ENCODE data around the gene APCDD1.
"Not testable (repeated sequence)": the region's sequence is repeated elsewhere in the genome, so short reads cannot be mapped to it uniquely, and the experiment has no call there.

The APCDD1 gene

DNA sequence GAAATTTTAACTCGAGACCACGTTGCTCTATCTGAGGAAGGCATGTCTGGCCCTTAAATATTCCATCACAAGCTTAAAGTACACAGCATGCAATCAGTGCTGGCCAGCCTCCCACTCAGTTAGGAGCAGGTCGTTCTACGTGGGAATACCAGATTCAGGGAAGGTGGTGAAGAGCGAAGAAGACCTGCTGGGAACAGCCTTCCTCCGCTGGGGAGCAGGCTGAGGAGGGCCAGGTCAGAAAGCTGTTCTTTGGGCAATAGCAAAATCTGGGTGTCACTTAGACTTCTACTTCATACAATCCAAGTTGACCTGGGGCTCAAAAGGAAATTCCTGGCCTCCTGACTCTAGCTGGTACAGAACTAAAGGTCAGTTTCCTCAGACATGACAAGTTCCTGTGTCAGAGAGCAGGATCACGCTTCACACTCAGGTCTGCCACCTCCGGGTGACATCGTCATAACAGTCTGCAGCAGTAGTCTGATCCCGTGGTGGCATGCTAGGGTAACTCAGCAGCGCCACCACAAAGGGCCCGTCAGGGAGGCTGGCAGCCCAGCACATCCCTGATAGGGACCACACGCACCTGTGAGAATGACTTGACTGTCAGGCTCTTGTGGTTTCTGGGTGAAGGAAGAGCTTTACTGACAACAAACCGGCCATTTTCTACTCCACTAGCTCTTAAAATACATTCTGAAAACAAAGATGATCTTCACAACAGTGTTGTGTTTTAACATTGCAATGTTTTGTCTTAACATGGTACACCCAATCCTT, 36.1 kb downstream of the APCDD1 start:
- peak; percentile 78 for DNase-seq (ENCODE audit: low spot score)

DNA sequence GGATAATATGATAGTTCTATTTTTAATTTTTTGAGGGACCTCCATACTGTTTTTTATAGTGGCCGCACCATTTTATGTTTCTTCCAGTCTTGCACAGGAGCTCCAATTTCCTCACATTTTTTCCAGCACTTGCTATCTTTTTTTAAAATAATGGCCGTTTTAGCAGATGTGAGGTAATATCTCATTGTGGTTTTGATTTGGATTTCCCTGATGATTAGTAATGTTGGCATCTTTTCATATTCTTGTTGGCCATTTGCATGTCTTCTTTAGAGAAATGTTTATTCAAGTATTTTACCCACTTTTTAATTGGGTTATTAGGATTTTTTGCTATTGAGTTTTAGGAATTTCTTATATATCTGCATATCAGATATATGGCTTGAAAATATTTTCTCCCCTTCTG, 41.5 kb downstream of the APCDD1 start:
- DNase-seq (ENCODE audit: low spot score): no peak

DNA sequence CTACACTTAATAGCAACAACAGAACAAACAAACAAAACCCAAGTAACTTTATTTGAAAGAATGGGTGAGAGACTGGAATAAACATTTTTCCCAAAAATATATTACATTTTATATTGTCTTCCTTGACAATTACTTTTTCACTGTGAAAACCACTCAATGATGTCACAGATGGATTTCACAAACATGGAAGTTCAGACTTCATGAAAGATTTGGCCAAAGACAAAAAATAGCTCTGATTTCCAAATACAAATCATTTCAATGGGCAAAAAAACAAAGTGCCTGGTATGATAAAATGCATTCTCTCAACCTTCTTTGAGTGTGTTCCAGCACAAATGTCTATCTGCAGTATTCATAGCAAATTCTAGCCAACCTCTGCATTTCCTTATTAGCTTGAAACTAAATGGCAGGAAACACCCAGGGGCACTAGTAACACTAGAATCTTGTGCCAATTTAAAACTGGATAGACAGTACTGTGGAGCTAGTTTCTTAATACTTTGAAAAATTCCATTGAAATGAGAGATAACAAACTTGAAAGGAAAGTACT, 42.8 kb downstream of the APCDD1 start:
- DNase-seq (ENCODE audit: low spot score): no peak

GRCh38 chr18:10499230-10499629, 44.8 kb downstream of the APCDD1 start:
- DNase-seq (ENCODE audit: low spot score): no peak

DNA sequence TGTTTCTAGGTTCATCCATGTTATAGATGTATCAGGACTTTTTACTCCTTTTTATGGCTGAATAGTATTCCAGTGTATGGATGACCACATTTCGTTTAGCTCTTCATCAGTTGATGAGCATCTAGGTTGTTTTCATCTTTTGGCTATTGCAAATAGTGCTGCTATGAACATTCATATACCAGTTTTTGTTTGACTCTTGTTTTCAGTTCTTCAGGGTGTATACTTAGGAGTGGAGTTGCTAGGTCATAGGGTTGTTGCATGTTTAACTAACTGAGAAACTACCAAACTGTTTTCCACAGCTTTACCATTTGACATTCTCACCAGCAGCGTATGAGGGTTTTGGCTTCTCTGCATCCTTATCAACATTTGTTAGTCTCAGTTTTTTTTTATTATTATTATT, 45.6 kb downstream of the APCDD1 start:
- no peak for DNase-seq (ENCODE audit: low spot score)

GRCh38 chr18:10504723-10505122, 50.3 kb downstream of the APCDD1 start:
- DNase-seq (ENCODE audit: low spot score): no peak

GRCh38 chr18:10505892-10506291, 51.5 kb downstream of the APCDD1 start:
- DNase-seq (ENCODE audit: low spot score): not testable (repeated sequence)

- DNase-seq (ENCODE audit: low spot score): no peak
These were observed 54.2 kb downstream of the APCDD1 start for GRCh38 chr18:10508591-10508990.

- DNase-seq (ENCODE audit: low spot score): no peak
These were observed 56.8 kb downstream of the APCDD1 start for GRCh38 chr18:10511236-10511635.

DNA sequence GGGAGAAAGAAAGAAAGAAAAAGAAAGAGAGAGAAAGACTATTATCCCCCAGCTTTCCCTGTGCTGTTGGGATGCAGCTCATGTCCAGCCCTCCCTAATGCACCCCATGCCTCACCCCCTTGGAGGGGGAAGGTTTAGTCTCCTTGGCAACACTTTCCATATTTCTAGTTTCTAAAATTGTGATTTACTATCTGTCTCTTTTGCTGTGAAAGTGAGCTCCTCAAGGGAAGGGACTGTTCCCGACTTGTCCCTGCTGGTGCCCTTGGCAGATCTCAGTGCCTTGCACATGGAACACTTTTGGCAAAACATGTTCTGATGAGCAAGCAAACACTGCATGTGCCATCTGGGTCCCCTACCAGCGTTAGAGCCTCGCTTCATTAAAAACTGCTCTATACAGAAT, 59.6 kb downstream of the APCDD1 start:
- DNase-seq (ENCODE audit: low spot score): peak; percentile 42

- DNase-seq (ENCODE audit: low spot score): no peak
These were observed 60.2 kb downstream of the APCDD1 start for GRCh38 chr18:10514601-10515000.

DNA sequence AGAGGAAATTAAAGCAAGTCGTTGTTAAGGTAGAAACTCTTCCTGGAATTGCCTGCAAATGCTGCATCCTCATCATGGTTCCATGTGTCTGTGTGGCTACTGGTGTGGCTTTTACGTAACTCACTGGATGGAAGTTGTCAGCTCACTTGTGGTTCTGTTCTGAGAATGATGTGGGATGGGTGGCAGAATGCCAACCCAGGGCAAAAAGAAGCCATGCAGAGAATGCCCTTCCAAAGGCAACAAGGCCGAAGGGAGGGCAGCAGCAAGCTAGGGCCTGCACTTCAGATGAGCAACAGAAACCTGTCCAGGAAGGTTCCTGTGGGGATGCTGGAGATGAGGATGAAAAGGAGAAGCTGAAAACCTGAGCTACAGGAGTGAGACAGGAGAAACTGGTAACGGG, 61.0 kb downstream of the APCDD1 start:
- no peak for DNase-seq (ENCODE audit: low spot score)

- DNase-seq (ENCODE audit: low spot score): no peak
These were observed 61.6 kb downstream of the APCDD1 start for GRCh38 chr18:10516078-10516477.

DNA sequence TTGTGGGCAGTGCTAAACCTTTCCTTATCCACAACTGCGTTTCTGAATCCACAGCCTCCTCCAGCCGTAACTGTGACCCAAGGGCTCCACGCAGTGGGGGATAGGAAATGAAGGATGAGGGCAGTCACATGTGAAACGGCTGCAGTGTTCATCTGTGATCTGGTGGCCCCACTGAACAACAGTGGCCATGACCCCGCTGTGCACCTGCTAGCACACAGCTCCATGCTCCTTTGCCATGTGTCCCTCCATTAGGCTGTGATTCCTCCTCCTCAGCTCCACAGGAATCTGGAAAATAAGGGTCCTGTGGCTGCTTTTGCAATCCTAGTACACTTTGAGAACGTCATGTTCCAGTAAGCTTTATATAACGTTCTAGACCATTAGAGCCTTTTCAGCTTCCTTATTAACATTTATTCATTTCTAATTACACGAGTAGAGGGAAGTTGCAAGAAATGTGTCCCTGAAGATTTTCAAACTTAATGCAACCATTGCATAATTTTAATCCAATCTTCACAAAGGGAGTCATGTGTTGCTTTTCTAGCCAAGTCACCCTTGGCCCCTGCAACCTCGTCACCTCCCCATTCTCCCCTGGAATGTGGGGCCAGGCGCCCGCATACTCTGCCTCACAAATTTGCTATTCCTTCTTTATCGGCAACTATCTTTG, 64.3 kb downstream of the APCDD1 start:
- DNase-seq (ENCODE audit: low spot score): peak; percentile 91

- peak; percentile 15 for DNase-seq (ENCODE audit: low spot score)
These were observed 64.9 kb downstream of the APCDD1 start for GRCh38 chr18:10519366-10519765.

- DNase-seq (ENCODE audit: low spot score): peak; percentile 88
These were observed 65.8 kb downstream of the APCDD1 start for GRCh38 chr18:10519999-10520935.

DNA sequence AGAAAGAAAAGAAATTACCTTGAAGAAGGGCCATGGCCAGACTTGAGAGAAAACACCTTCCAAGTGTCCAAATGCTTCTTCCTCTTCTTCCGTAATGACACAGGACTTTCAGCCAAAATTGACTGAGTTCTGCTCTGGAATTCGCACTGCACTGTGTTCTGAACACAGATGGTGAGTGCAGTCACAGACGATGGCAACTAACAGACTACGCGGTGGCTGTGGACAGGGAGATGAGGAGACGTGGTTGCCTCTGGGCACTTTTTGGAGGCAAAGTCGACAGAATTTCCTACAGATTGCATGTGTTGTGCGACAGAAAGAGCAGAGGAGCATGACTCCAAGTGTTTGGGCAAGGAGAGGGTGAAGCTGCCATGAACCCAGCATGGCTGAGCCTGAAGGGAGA, 67.1 kb downstream of the APCDD1 start:
- DNase-seq (ENCODE audit: low spot score): no peak

- DNase-seq (ENCODE audit: low spot score): no peak
These were observed 68.1 kb downstream of the APCDD1 start for GRCh38 chr18:10522574-10522973.

DNA sequence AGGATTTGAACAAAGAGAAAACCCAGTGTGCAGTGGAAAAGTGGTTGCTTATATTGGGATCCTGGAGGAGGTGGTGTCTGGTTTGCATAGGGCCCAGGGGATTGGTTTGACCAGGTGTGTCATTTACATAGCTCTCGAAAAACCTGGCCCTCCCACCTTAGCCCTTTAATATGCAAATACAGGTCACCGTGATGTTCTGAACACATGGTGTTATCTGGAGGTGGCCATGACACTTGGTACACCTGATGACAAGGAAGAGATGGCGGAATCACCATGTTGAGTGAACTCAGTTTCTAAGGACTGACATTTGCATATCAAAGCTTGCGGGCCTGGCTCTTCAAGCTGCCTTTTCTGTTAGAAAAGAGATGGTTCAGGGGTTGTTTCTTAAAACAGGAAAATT, 69.1 kb downstream of the APCDD1 start:
- DNase-seq (ENCODE audit: low spot score): no peak

- DNase-seq (ENCODE audit: low spot score): no peak
These were observed 70.3 kb downstream of the APCDD1 start for GRCh38 chr18:10524507-10525370.

DNA sequence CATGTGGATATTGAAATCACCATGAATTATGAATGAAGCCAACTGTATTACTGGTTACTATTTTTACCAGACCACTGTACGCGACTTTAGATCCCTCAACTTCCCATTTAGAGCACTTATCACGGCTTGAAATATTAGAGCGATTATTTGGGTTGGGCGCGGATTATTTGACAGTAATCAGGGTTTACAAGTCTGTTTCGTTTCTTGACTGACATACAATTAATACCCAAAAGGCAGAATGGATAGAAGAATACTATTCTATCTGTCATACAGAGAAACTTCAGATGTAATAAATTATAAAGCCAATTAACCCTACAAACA, 70.9 kb downstream of the APCDD1 start:
- no peak for DNase-seq (ENCODE audit: low spot score)
